GM12892 (cell line): ENCODE results near the gene CEP72.

ENCODE experiments used
- POLR2A ChIP-seq: IDR thresholded peaks from 2 replicates; pipeline ENCODE4 v1.6.1; 2011; ENCODE audit warnings: low read depth, low read length, control low read depth
- POLR2AphosphoS5 ChIP-seq: IDR thresholded peaks from 2 replicates; pipeline ENCODE4 v1.6.1; 2011; ENCODE audit warnings: low read depth, low read length, control low read depth
- TAF1 ChIP-seq: IDR thresholded peaks from 2 replicates; pipeline ENCODE4 v1.6.1; 2011; ENCODE audit warnings: low read depth, mild to moderate bottlenecking, control low read depth, low read length, borderline replicate concordance

- TF ChIP-seq TAF1 (no peak), POLR2AphosphoS5 (no peak), POLR2A (no peak)
Observed at GRCh38 chr5:602466-603035, 9.6 kb upstream of the CEP72 start.
